ENCODE data around the gene ZC3H10. TPM values are rescaled to one million over a fixed set of nuclear protein-coding genes. Genes with fewer than 3 reads are reported as not detected.

Gene ZC3H10
- total and polyA plus RNA-seq, 2 donors, result 3.1 to 4.3 TPM

DNA sequence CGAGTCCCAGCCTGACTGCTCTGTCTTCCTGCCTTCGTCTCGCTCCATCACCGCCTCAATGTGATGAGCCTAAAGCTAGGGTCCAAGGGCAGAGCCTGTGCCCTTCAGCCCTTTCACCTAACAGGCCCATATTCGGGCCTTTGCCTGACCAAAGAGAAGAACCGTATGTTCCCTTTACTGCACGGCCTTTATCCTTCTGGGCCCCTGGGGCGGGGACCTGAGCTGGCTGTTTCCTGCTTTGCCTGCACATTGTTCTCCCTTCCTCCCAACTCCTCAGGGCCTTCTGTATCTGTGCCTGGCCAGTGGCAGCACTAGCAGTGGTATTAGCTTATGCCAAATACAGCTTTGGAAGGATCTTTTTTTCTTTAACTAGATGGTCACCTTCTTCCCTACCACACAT lies 25.8 kb downstream of the ZC3H10 start:
- Histone ChIP-seq H3K9me3 (ENCODE audit: control insufficient read depth in 2 of 2, insufficient read depth in 1 of 2, low read length in 1 of 2) (no peaks in the 10 kb centered on the region), H3K27ac (ENCODE audit: low read depth in 1 of 2, low read length in 1 of 2) (peak overlapping the region in 1 of 2 donors; percentile 7), H3K36me3 (ENCODE audit: control insufficient read depth in 2 of 2, insufficient read depth in 2 of 2, low read length in 1 of 2) (peaks cover 46 to 57% of the 10 kb centered on the region in 2 donors), H3K4me1 (ENCODE audit: control insufficient read depth in 2 of 2, insufficient read depth in 2 of 2, low read length in 2 of 2) (no peaks in the 10 kb centered on the region), H3K4me3 (ENCODE audit: low read length in 2 of 2) (no peak overlapping the region), H3K27me3 (ENCODE audit: control insufficient read depth in 2 of 2, insufficient read depth in 1 of 2, low read length in 1 of 2) (no peaks in the 10 kb centered on the region)
- DNase-seq (ENCODE audit: low read depth in 6 of 9, low spot score in 9 of 9), result no peak
- 94% methylated on average over 8 of the region's 8 CpGs for WGBS

DNA sequence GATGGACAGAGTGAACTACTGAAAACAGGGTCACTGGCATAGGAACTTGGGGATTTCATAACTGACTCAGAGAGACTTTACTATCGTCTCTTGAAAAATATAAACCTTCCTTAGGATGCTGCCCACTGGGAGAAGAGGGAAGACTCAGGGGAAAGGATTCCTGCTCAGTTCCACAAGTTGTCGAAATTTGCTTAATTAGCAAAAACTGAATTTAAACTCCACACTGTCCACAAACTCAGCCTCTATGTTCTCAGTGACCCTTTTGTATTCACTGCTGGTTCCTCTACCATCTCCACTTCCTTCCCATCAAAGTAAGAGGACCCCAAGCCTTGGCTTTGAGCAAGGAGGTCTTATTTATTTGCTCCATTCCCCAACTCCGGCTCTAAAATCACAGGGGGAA lies 27.2 kb downstream of the ZC3H10 start:
- no peaks in the 10 kb centered on the region for H3K9me3 ChIP-seq (ENCODE audit: control insufficient read depth in 2 of 2, insufficient read depth in 1 of 2, low read length in 1 of 2)
- WGBS, result over 99% methylated on average over 3 of the region's 3 CpGs
- no peaks in the 10 kb centered on the region for H3K27me3 ChIP-seq (ENCODE audit: control insufficient read depth in 2 of 2, insufficient read depth in 1 of 2, low read length in 1 of 2)
- H3K36me3 ChIP-seq (ENCODE audit: control insufficient read depth in 2 of 2, insufficient read depth in 2 of 2, low read length in 1 of 2), result peaks cover 42 to 44% of the 10 kb centered on the region in 2 donors
- no peak overlapping the region for H3K4me3 ChIP-seq (ENCODE audit: low read length in 2 of 2)
- no peak for DNase-seq (ENCODE audit: low read depth in 6 of 9, low spot score in 9 of 9)
- no peaks in the 10 kb centered on the region for H3K4me1 ChIP-seq (ENCODE audit: control insufficient read depth in 2 of 2, insufficient read depth in 2 of 2, low read length in 2 of 2)
- no peak overlapping the region for H3K27ac ChIP-seq (ENCODE audit: low read depth in 1 of 2, low read length in 1 of 2)

DNA sequence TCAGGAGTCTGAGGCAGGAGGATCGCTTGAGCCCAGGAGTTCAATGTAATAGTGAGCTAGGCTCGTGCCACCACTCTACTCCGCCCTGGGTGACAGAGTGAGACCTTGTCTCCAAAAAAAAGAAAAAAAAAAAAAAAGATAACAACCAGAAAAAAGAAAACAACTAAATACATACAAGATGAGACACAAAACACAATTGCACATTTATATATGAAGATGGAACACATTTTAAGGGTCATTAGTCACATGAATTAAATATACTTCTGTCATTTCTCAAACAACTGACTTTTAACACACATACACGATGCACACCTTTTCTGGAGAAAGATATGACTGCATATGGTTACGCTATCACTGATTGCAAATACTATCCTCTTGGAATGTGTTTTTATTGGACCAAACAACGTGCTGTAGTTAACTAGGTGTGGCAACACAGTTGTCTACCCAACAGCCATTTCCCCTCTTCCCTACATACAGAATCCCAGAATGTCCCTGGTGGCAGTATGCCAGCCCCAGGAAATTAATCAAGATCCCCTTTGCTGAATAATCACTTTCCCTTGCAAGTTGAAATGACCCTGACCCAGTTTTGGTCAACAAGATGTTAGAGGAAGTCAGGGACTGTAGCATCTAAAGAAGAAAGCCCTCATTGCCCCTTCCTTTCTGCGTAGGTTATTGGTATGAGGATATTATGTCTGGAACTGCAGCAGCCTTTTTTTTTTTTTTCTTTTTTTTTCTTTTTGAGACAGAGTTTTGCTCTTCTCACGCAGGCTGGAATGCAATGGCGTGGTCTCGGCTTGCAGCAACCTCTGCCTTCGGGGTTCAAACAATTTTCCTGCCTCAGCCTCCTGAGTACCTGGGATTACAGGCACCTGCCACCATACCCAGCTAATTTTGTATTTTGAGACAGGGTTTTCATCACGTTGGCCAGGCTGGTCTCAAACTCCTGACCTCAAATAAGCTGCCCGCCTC lies 28.7 kb downstream of the ZC3H10 start:
- H3K36me3 ChIP-seq (ENCODE audit: control insufficient read depth in 2 of 2, insufficient read depth in 2 of 2, low read length in 1 of 2), result peaks cover 35 to 36% of the 10 kb centered on the region in 2 donors
- H3K9me3 ChIP-seq (ENCODE audit: control insufficient read depth in 2 of 2, insufficient read depth in 1 of 2, low read length in 1 of 2), result no peaks in the 10 kb centered on the region
- no peak overlapping the region for H3K27ac ChIP-seq (ENCODE audit: low read depth in 1 of 2, low read length in 1 of 2)
- DNase-seq (ENCODE audit: low read depth in 6 of 9, low spot score in 9 of 9), result no peak
- no peak overlapping the region for H3K4me3 ChIP-seq (ENCODE audit: low read length in 2 of 2)
- H3K27me3 ChIP-seq (ENCODE audit: control insufficient read depth in 2 of 2, insufficient read depth in 1 of 2, low read length in 1 of 2), result no peaks in the 10 kb centered on the region
- H3K4me1 ChIP-seq (ENCODE audit: control insufficient read depth in 2 of 2, insufficient read depth in 2 of 2, low read length in 2 of 2), result peaks cover 3 to 9% of the 10 kb centered on the region in 2 donors
- 94% methylated on average over 13 of the region's 13 CpGs for WGBS

DNA sequence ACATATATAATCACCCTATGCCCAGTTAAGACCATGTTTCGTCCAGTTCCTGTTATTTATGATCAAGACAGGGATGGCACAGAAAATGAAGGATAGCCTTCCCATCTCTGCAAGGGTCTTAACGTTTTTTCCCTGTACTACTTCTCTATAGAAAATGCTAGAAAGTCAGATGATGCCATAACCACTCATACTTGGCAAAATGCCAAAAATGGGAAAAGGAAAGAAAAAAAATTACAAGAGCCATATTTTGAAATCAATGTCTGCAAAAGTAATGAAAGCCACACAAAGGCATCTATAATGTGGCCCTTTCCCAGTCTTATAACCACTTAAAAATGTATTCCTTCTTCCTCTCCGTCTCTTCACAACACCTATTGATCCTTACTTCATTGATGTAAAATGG lies 32.5 kb downstream of the ZC3H10 start:
- 68% methylated on average over 3 of the region's 3 CpGs for WGBS
- peaks cover 2 to 9% of the 10 kb centered on the region in 2 donors for H3K36me3 ChIP-seq (ENCODE audit: control insufficient read depth in 2 of 2, insufficient read depth in 2 of 2, low read length in 1 of 2)
- no peaks in the 10 kb centered on the region for H3K9me3 ChIP-seq (ENCODE audit: control insufficient read depth in 2 of 2, insufficient read depth in 1 of 2, low read length in 1 of 2)
- H3K4me1 ChIP-seq (ENCODE audit: control insufficient read depth in 2 of 2, insufficient read depth in 2 of 2, low read length in 2 of 2), result peaks cover 14 to 34% of the 10 kb centered on the region in 2 donors
- no peak overlapping the region for H3K27ac ChIP-seq (ENCODE audit: low read depth in 1 of 2, low read length in 1 of 2)
- peak in 1 of 9 donors; percentile 19 for DNase-seq (ENCODE audit: low read depth in 6 of 9, low spot score in 9 of 9)
- H3K27me3 ChIP-seq (ENCODE audit: control insufficient read depth in 2 of 2, insufficient read depth in 1 of 2, low read length in 1 of 2), result no peaks in the 10 kb centered on the region
- H3K4me3 ChIP-seq (ENCODE audit: low read length in 2 of 2), result no peak overlapping the region

DNA sequence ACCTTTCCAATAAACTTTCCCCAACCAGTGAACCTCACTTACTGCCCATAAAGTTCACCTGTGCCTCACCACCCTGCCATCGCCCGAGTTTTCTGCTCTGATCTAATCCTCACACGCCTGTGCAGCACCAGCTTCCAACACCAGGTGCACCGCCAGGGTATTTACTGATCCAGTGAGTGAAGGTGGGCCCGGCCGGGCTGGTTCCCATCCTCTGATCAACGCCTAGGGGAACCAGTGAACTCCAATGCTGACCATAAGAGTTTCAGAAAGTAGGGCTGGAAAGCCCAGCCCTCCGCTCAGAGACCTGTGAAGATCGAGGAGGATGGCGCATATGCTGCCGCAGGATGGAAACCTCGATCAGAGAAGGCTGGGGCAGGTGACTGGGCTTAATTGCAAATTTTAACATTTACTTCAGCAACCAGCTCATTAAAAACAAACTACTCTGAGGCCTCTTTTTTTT lies 33.6 kb downstream of the ZC3H10 start:
- Histone ChIP-seq H3K4me3 (ENCODE audit: low read length in 2 of 2) (peak overlapping the region; percentile 68 to 87), H3K36me3 (ENCODE audit: control insufficient read depth in 2 of 2, insufficient read depth in 2 of 2, low read length in 1 of 2) (peaks cover 3 to 10% of the 10 kb centered on the region in 2 donors), H3K9me3 (ENCODE audit: control insufficient read depth in 2 of 2, insufficient read depth in 1 of 2, low read length in 1 of 2) (no peaks in the 10 kb centered on the region), H3K27ac (ENCODE audit: low read depth in 1 of 2, low read length in 1 of 2) (peak overlapping the region; percentile 96 to 99), H3K4me1 (ENCODE audit: control insufficient read depth in 2 of 2, insufficient read depth in 2 of 2, low read length in 2 of 2) (peaks cover 14 to 34% of the 10 kb centered on the region in 2 donors), H3K27me3 (ENCODE audit: control insufficient read depth in 2 of 2, insufficient read depth in 1 of 2, low read length in 1 of 2) (no peaks in the 10 kb centered on the region)
- peak in 5 of 9 donors; percentile 59 to 87 (median 70) for DNase-seq (ENCODE audit: low read depth in 6 of 9, low spot score in 9 of 9)
- 3% methylated on average over 12 of the region's 12 CpGs for WGBS

DNA sequence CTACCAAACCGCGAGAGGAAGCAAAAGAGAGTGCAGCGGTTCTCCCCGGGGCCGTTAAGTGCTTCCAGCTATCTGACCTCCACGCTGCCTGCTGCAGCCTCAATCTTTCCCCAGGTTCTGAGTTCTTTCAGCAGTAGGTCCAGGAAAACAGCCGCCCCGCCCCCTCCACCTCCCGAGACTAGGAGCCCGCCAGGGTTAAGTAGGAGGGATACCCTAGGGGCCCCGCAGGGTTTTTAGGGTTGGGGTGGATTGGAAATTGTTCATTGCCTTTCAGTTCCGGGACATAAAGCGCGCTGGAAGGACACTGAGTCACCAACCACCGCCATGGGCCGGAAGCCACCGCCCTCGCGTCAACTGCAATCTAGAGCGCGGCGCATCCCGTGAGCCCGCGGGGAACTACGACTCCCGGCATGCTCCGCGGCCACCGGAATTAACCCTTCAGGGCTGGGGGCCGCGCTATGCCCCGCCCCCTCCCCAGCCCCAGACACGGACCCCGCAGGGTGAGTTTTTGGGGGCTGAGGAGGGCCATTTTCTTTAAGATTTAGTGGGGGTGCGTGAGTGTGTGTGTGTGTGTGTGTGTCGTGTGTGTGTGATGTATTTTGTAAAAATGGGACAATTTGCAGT lies 34.2 kb downstream of the ZC3H10 start, which contains the start of gene MYL6B:
TSS of gene MYL6B (plus strand) at position 456 of the 624 bp plus-strand sequence. CDS start 1,332 bp downstream, outside the sequence.
- H3K27ac ChIP-seq (ENCODE audit: low read depth in 1 of 2, low read length in 1 of 2), result peak within 1 kb of the TSS; percentile 96 to 99
- peak within 1 kb of the TSS; percentile 68 to 87 for H3K4me3 ChIP-seq (ENCODE audit: low read length in 2 of 2)
- H3K36me3 ChIP-seq (ENCODE audit: control insufficient read depth in 2 of 2, insufficient read depth in 2 of 2, low read length in 1 of 2), result peaks cover 3 to 10% of the 10 kb centered on the region in 2 donors
- no peaks in the 10 kb centered on the region for H3K27me3 ChIP-seq (ENCODE audit: control insufficient read depth in 2 of 2, insufficient read depth in 1 of 2, low read length in 1 of 2)
- WGBS, result under 1% methylated on average over 37 of the region's 37 CpGs
- DNase-seq (ENCODE audit: low read depth in 6 of 9, low spot score in 9 of 9), result peak; percentile 84 to 97 (median 89)
- H3K4me1 ChIP-seq (ENCODE audit: control insufficient read depth in 2 of 2, insufficient read depth in 2 of 2, low read length in 2 of 2), result peaks cover 17 to 39% of the 10 kb centered on the region in 2 donors
- no peaks in the 10 kb centered on the region for H3K9me3 ChIP-seq (ENCODE audit: control insufficient read depth in 2 of 2, insufficient read depth in 1 of 2, low read length in 1 of 2)

DNA sequence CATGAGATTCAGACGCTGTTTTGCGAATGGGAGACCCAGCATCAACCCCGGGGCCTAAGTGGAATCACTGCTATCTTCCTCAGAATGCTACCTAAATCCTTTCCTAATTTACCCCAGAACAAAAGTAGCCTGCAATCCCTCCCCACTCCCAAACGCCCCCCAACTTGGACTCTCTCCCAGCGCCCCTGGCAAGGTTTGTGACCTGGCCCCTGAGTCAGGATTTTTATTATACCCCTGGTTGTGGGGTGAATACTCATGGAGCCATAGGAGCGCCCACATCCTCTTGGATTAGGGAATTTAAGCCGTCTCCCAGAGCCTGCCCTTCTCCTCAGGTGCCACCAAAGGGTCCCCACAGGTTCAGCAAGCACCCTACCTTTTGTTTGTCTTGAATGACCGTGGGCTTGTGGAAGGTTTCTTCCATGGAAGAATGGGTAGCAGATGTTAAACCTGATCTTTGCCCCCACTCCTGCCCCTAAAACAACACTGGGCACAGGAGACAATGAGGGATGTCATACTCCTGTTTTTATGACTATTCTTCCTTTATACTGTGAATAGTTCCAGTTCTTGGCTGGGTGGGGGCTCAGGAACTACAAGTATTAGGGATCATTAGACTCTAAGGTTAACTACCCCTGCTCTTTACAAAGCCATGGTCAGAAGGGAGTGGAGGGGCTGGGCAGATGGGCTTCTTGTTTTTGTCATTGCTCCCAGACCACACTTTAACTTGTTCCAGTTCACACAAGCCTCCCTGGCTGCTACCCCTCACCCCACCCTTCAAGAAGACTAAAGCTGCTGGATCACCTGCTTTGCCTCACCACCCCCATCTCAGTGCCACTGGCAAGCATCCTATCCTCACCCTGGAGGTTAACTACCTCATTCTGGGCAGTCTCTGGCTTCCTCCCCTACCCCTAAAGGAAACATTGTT lies 35.0 kb downstream of the ZC3H10 start:
- no peaks in the 10 kb centered on the region for H3K27me3 ChIP-seq (ENCODE audit: control insufficient read depth in 2 of 2, insufficient read depth in 1 of 2, low read length in 1 of 2)

DNA sequence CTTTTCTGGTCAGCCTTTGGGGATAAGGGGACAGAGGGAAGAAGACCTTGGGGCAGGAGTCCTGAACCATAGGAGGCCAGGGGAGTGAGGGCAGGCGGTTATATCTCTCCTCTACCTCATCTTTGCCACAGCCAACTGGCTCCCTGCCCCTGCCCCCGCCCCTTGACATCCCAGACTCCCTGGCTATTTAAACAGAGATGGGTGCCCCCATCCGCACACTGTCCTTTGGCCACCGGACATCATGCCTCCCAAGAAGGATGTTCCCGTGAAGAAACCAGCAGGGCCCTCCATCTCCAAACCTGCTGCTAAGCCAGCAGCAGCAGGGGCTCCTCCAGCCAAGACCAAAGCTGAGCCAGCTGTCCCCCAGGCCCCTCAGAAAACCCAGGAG lies 35.6 kb downstream of the ZC3H10 start:
- Histone ChIP-seq H3K36me3 (ENCODE audit: control insufficient read depth in 2 of 2, insufficient read depth in 2 of 2, low read length in 1 of 2) (peaks cover 3 to 10% of the 10 kb centered on the region in 2 donors), H3K9me3 (ENCODE audit: control insufficient read depth in 2 of 2, insufficient read depth in 1 of 2, low read length in 1 of 2) (no peaks in the 10 kb centered on the region), H3K4me1 (ENCODE audit: control insufficient read depth in 2 of 2, insufficient read depth in 2 of 2, low read length in 2 of 2) (peaks cover 18 to 45% of the 10 kb centered on the region in 2 donors), H3K4me3 (ENCODE audit: low read length in 2 of 2) (no peak overlapping the region), H3K27ac (ENCODE audit: low read depth in 1 of 2, low read length in 1 of 2) (peak overlapping the region in 1 of 2 donors; percentile 64), H3K27me3 (ENCODE audit: control insufficient read depth in 2 of 2, insufficient read depth in 1 of 2, low read length in 1 of 2) (no peaks in the 10 kb centered on the region)
- WGBS, result 97% methylated on average over 5 of the region's 5 CpGs
- no peak for DNase-seq (ENCODE audit: low read depth in 6 of 9, low spot score in 9 of 9)

More for the DNA sequence above, 35.0 kb downstream of the ZC3H10 start:
- H3K36me3 ChIP-seq (ENCODE audit: control insufficient read depth in 2 of 2, insufficient read depth in 2 of 2, low read length in 1 of 2), result peaks cover 3 to 10% of the 10 kb centered on the region in 2 donors
- H3K4me3 ChIP-seq (ENCODE audit: low read length in 2 of 2), result peak overlapping the region; percentile 68 to 87
- no peak for DNase-seq (ENCODE audit: low read depth in 6 of 9, low spot score in 9 of 9)
- peak overlapping the region in 1 of 2 donors; percentile 96 for H3K27ac ChIP-seq (ENCODE audit: low read depth in 1 of 2, low read length in 1 of 2)
- 28% methylated on average over 8 of the region's 8 CpGs for WGBS
- H3K9me3 ChIP-seq (ENCODE audit: control insufficient read depth in 2 of 2, insufficient read depth in 1 of 2, low read length in 1 of 2), result no peaks in the 10 kb centered on the region
- peaks cover 18 to 45% of the 10 kb centered on the region in 2 donors for H3K4me1 ChIP-seq (ENCODE audit: control insufficient read depth in 2 of 2, insufficient read depth in 2 of 2, low read length in 2 of 2)

Measured in thymus (tissue), 11 donors.